OCI-LY3 (cell line): ENCODE results near the gene PROB1.

Experiments
- EZH2phosphoT487 ChIP-seq: fragments of 200-600 bp; shearing (Covaris generic); IDR thresholded peaks from 2 replicates; pipeline ENCODE4 v1.6.1; 2018; ENCODE audit warnings: antibody characterized with exemption, mixed run types, low read depth
- TF ChIP-seq, protein P1 (sequence below): fragments of 200-600, 300-600 bp; sonication (generic); IDR thresholded peaks from 2 replicates; pipeline ENCODE4 v1.5.1; 2014; ENCODE audit warnings: antibody characterized with exemption, low read length, low read depth

DNA sequence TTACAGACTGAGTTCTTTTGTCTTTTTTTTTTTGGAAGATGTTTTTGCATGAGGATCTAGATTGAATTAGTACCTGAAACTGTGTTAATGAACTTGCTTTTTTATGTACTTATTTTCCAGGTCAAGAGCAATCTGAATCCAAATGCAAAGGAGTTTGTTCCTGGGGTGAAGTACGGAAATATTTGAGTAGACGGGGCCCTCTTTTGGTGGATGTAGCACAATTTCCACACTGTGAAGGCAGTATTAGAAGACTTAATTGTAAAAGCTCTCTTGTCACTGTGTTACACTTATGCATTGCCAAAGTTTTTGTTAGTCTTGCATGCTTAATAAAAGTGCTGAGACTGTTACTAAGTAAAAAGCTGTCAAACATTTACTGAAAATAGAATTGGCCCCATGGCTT is 26.3 kb downstream of the PROB1 start:
- TF ChIP-seq, protein P1, sequence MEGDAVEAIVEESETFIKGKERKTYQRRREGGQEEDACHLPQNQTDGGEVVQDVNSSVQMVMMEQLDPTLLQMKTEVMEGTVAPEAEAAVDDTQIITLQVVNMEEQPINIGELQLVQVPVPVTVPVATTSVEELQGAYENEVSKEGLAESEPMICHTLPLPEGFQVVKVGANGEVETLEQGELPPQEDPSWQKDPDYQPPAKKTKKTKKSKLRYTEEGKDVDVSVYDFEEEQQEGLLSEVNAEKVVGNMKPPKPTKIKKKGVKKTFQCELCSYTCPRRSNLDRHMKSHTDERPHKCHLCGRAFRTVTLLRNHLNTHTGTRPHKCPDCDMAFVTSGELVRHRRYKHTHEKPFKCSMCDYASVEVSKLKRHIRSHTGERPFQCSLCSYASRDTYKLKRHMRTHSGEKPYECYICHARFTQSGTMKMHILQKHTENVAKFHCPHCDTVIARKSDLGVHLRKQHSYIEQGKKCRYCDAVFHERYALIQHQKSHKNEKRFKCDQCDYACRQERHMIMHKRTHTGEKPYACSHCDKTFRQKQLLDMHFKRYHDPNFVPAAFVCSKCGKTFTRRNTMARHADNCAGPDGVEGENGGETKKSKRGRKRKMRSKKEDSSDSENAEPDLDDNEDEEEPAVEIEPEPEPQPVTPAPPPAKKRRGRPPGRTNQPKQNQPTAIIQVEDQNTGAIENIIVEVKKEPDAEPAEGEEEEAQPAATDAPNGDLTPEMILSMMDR: no peak
- TF ChIP-seq EZH2phosphoT487: no peak
